Caco-2 (cell line): ENCODE data around the gene GFRA4. TPM values are rescaled to one million over a fixed set of nuclear protein-coding genes. Genes with fewer than 3 reads are reported as not detected.

ENCODE experiments used
- BruUV-seq: library from RNA; stranded (reverse); fragments of 400-500 nt; replicated peaks from 2 replicates; lab custom pipeline; 2021; lab: Mats Ljungman, UMichigan
- CTCF ChIA-PET: fragments of 300-600 bp; sonication (Branson Sonifier 250); formaldehyde crosslinking; loops from one replicate; lab custom pipeline; 2022; ENCODE audit warnings: antibody characterized with exemption; lab: Charles Lee
- POLR2A ChIA-PET: fragments of 300-600 bp; sonication (Branson Sonifier 250); formaldehyde crosslinking; loops from one replicate; lab custom pipeline; 2022; ENCODE audit warnings: antibody characterized with exemption; lab: Charles Lee
- DNase-seq, 2 experiments: peaks; one replicate each; pipeline versions ENCODE4 v3.0.0 to v3.0.0-alpha.2; 2020 to 2022
- H3K27me3 ChIP-seq: replicated peaks from 2 replicates; pipeline ENCODE4 v1.6.0; 2011; ENCODE audit warnings: low read length; ENCODE audit not compliant: control insufficient read depth, insufficient read depth
- H3K36me3 ChIP-seq: 2 replicates; pipeline ENCODE4 v1.5.1; 2011; ENCODE audit warnings: low read length; ENCODE audit not compliant: control insufficient read depth, insufficient read depth
- H3K4me1 ChIP-seq: fragments of 250-450 bp; sonication (Bioruptor Pico); 2 replicates; pipeline ENCODE4 v1.5.1; 2020; ENCODE audit warnings: mild to moderate bottlenecking
- H3K4me3 ChIP-seq: 2 replicates; pipeline ENCODE4 v1.5.1; 2011; ENCODE audit warnings: low read depth, mild to moderate bottlenecking, control low read depth, low read length
- H3K9me3 ChIP-seq: fragments of 250-450 bp; sonication (Bioruptor Pico); 2 replicates; pipeline ENCODE4 v1.5.1; 2020; ENCODE audit warnings: mild to moderate bottlenecking, moderate library complexity
- H3K27ac Mint-ChIP-seq: one replicate; pipeline ENCODE4 v1.8.0; 2022; ENCODE audit warnings: mixed read lengths; ENCODE audit not compliant: unreplicated experiment
- H3K27me3 Mint-ChIP-seq: one replicate; pipeline ENCODE4 v1.8.0; 2022; ENCODE audit warnings: mixed read lengths; ENCODE audit not compliant: insufficient read depth, unreplicated experiment
- H3K36me3 Mint-ChIP-seq: one replicate; pipeline ENCODE4 v1.8.0; 2022; ENCODE audit warnings: mild to moderate bottlenecking, mixed read lengths; ENCODE audit not compliant: insufficient read depth, unreplicated experiment
- H3K4me1 Mint-ChIP-seq: one replicate; pipeline ENCODE4 v1.8.0; 2022; ENCODE audit warnings: low read depth, mixed read lengths; ENCODE audit not compliant: unreplicated experiment
- H3K4me3 Mint-ChIP-seq: one replicate; pipeline ENCODE4 v1.8.0; 2022; ENCODE audit warnings: mild to moderate bottlenecking, moderate library complexity, mixed read lengths; ENCODE audit not compliant: unreplicated experiment
- H3K9me3 Mint-ChIP-seq: one replicate; pipeline ENCODE4 v1.8.0; 2022; ENCODE audit warnings: mixed read lengths; ENCODE audit not compliant: unreplicated experiment
- intact Hi-C: fragments of 100-400 bp; cut with micrococcal nuclease; formaldehyde crosslinking; loops from one replicate; pipeline ENCODE4 v1.10.0; 2022; ENCODE audit not compliant: unreplicated experiment
- total RNA-seq: library from RNA; stranded (reverse); gene quantifications from 2 replicates; pipeline ENCODE4 v1.2.3, GENCODE V29; 2022
- TF ChIP-seq, protein P1 (sequence below), 2 experiments: fragments of 200-600 bp in 1 of 2; IDR thresholded peaks; 1 replicate in 1 of 2; 2 replicates in 1 of 2; pipeline versions ENCODE4 v1.5.1 to v1.8.0; 2011 to 2022; ENCODE audit warnings: antibody characterized with exemption in 1 of 2, control low read depth in 1 of 2, inconsistent platforms in 1 of 2, low read depth in 1 of 2, low read length in 1 of 2, mild to moderate bottlenecking in 1 of 2, moderate library complexity in 1 of 2; ENCODE audit not compliant: insufficient read depth in 1 of 2, severe bottlenecking in 1 of 2, unreplicated experiment in 1 of 2

GFRA4 gene
- total RNA-seq, 1 experiment from 2014 or later: not detected

DNA sequence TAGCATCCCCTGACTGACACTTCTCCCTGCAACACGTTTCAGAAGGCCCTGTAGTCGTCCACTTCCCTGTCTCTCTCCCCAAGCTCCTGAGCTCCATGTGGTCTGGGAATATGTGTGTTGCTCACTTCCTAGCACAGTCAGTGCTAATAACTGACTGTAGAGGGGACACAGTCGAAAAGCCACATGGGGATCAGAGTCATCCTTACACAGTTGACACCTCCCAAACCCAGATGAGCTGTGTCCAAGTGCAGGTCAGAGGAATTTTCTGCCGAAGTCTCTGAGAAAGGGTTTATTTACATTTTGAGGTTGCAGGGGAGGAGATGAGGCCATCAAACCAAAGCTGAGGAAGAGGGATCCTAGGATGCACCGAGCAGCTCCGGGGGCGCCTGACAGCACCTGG lies 22.1 kb upstream of the GFRA4 start:
- DNase-seq: no peak
- Histone ChIP-seq H3K4me3 (no peak overlapping the region), H3K4me1 (no peaks in the 10 kb centered on the region), H3K27me3 (no peaks in the 10 kb centered on the region), H3K9me3 (no peaks in the 10 kb centered on the region), H3K36me3 (no peaks in the 10 kb centered on the region)
- POLR2A ChIA-PET: no interaction called here
- Mint-ChIP-seq H3K4me1 (peaks cover 7% of the 10 kb centered on the region), H3K27me3 (no peaks in the 10 kb centered on the region), H3K36me3 (no peaks in the 10 kb centered on the region), H3K27ac (no peak overlapping the region), H3K9me3 (no peaks in the 10 kb centered on the region), H3K4me3 (no peak overlapping the region)
- TF ChIP-seq, protein P1, sequence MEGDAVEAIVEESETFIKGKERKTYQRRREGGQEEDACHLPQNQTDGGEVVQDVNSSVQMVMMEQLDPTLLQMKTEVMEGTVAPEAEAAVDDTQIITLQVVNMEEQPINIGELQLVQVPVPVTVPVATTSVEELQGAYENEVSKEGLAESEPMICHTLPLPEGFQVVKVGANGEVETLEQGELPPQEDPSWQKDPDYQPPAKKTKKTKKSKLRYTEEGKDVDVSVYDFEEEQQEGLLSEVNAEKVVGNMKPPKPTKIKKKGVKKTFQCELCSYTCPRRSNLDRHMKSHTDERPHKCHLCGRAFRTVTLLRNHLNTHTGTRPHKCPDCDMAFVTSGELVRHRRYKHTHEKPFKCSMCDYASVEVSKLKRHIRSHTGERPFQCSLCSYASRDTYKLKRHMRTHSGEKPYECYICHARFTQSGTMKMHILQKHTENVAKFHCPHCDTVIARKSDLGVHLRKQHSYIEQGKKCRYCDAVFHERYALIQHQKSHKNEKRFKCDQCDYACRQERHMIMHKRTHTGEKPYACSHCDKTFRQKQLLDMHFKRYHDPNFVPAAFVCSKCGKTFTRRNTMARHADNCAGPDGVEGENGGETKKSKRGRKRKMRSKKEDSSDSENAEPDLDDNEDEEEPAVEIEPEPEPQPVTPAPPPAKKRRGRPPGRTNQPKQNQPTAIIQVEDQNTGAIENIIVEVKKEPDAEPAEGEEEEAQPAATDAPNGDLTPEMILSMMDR (IDR thresholded peaks at IDR 0.05; ENCODE audit: insufficient read depth in 1 of 2, low read depth in 1 of 2, low read length in 1 of 2, severe bottlenecking in 1 of 2, unreplicated experiment in 1 of 2): no peak
- CTCF ChIA-PET: interaction anchor here (1.2 to 2.8 kb wide), 3 partner anchors 8 to 25 kb away, joined by 4 to 11 read pairs (median 6); no protein-coding TSS in a partner anchor
- no TSS peak for BruUV-seq
- intact Hi-C loops: no loop called here

DNA sequence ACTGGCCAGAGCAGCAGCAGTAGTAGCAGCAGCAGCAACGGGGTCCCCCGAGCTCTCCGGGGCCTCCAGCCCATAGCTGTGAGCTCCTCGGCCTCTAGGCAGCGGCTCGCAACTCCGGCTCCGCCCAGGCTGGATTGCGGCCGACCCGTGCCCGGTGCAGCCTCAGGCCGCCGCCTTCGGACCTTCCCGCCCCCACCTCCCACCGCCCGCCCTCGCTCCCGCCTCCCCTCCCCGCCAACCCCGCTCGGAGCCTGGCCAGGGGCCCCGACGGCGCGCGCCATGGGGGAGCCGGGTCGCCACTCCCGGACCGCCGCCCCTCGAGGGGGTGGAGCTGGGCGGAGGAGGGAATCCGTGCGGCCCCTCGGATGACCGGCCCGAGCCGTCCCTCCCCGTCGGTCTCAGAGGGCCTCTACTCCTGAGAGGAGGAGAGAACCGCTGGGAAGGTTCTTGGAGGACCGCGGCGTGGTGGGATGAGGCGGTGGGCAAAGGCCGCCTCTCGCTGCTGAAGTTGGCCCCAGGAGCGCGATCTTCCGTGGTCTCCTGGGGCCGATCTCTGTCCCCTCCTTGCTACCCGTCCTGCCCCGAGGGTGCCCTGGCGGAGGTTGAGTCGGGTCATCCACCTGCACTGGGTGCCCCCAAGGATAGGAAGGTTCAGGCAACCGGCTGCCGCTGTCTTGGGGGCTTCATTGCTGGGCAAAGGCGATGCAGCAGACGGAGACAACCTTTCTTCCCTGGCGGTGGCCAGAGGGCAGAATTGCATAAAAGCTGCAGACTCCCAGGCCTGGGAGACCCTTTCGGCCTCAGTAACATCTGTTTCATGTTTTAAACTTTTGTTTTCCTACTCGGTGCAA lies 19.0 kb upstream of the GFRA4 start, which contains the start of gene ADAM33:
Gene ADAM33 (minus strand): TSS at position 80 of the 851 bp plus-strand sequence. CDS start 6 bp downstream, at position 74.
- H3K36me3 Mint-ChIP-seq: no peaks in the 10 kb centered on the region
- no peaks in the 10 kb centered on the region for H3K9me3 Mint-ChIP-seq
- Histone ChIP-seq H3K4me1 (no peaks in the 10 kb centered on the region), H3K9me3 (no peaks in the 10 kb centered on the region), H3K4me3 (0 out of 2 replicates have a peak within 1 kb of the TSS, but pooled peaks have one; percentile 15), H3K27me3 (no peaks in the 10 kb centered on the region), H3K36me3 (no peaks in the 10 kb centered on the region)
- peak within 1 kb of the TSS; percentile 49 for H3K4me3 Mint-ChIP-seq
- intact Hi-C loops: no loop called here
- H3K4me1 Mint-ChIP-seq: peaks cover 5% of the 10 kb centered on the region
- TF ChIP-seq, protein P1 (IDR thresholded peaks at IDR 0.05; ENCODE audit: insufficient read depth in 1 of 2, low read depth in 1 of 2, low read length in 1 of 2, severe bottlenecking in 1 of 2, unreplicated experiment in 1 of 2): no peak
- no peak for DNase-seq
- BruUV-seq: no TSS peak
- POLR2A ChIA-PET: no interaction called here
- H3K27me3 Mint-ChIP-seq: no peaks in the 10 kb centered on the region
- H3K27ac Mint-ChIP-seq: no peak within 1 kb of the TSS
- CTCF ChIA-PET: interaction anchor here (0.6 to 1.1 kb wide), 6 partner anchors 14 to 886 kb away, joined by 3 to 7 read pairs (median 4); no protein-coding TSS in a partner anchor

DNA sequence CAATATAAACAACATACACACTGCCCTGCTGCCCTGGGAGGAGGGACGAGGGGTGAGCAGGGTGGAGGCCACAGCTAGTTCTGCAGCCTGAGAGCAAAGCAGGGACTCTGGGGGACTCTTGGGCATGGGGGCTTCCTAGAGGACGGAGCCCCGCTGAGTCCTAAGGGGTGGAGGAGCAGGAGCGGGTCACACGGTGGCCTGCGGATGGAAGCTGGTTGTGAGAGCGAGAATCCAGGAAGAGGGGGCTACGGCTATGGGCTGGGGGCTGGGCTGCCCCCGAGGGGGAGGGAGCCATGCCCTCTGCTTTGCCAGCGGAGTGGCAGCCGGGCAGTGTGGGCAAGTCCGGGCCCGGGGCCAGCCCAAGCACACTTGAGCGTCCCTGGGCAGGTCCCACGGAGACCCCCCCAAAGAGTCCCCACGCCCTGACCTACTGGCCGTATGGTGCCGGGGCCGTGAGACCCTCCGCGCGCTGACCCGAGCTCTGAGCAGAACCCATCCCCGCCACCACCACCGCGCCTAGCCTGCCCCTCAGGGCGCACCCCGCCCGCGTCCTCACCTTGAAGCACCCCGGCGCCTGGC lies 18.2 kb upstream of the GFRA4 start:
- Mint-ChIP-seq H3K27ac (no peak overlapping the region), H3K27me3 (peaks cover 3% of the 10 kb centered on the region), H3K4me3 (peak overlapping the region; percentile 49), H3K36me3 (no peaks in the 10 kb centered on the region), H3K4me1 (no peaks in the 10 kb centered on the region), H3K9me3 (no peaks in the 10 kb centered on the region)
- ChIA-PET CTCF (interaction anchor here (0.6 to 1.1 kb wide), 3 partner anchors 13 to 119 kb away, joined by 3 to 5 read pairs (median 3); no protein-coding TSS in a partner anchor), POLR2A (no interaction called here)
- DNase-seq: no peak
- TF ChIP-seq, protein P1 (IDR thresholded peaks at IDR 0.05; ENCODE audit: insufficient read depth in 1 of 2, low read depth in 1 of 2, low read length in 1 of 2, severe bottlenecking in 1 of 2, unreplicated experiment in 1 of 2): no peak
- H3K9me3 ChIP-seq: no peaks in the 10 kb centered on the region
- H3K27me3 ChIP-seq: no peaks in the 10 kb centered on the region
- 0 out of 2 replicates have a peak overlapping the region, but pooled peaks have one; percentile 15 for H3K4me3 ChIP-seq
- H3K4me1 ChIP-seq: no peaks in the 10 kb centered on the region
- no peaks in the 10 kb centered on the region for H3K36me3 ChIP-seq
- intact Hi-C loops: no loop called here
- BruUV-seq: no TSS peak
